GM23338 (cell line): ENCODE measurements around the gene ARHGAP28. TPM values are rescaled to one million over a fixed set of nuclear protein-coding genes. Genes with fewer than 3 reads are reported as not detected.

Source experiments
- ATAC-seq: fragments of 200-7000 bp; cut with Tn5 transposase; 3 replicates; pipeline ENCODE4 v1.9.1; 2020
- DNase-seq: peaks from one replicate; pipeline ENCODE4 v3.0.0-alpha.2; 2015; ENCODE audit warnings: low spot score
- H2AFZ ChIP-seq: fragments of 200-600 bp; sonication (generic); 2 replicates; pipeline ENCODE4 v1.8.0; 2016; ENCODE audit warnings: antibody characterized with exemption, mild to moderate bottlenecking, moderate library complexity
- H3F3A ChIP-seq: fragments of 200-600 bp; sonication (generic); replicated peaks from 2 replicates; pipeline ENCODE4 v1.8.0; 2017; ENCODE audit warnings: antibody characterized with exemption, mixed run types, low read depth
- H3K27ac ChIP-seq: fragments of 200-600 bp; sonication (generic); 2 replicates; pipeline ENCODE4 v1.6.1; 2016; ENCODE audit warnings: low read depth
- H3K27me3 ChIP-seq: fragments of 200-600 bp; sonication (generic); 2 replicates; pipeline ENCODE4 v1.8.0; 2016; ENCODE audit warnings: mild to moderate bottlenecking, mixed run types, moderate library complexity; ENCODE audit not compliant: insufficient read depth
- H3K36me3 ChIP-seq: fragments of 200-600 bp; sonication (generic); 2 replicates; pipeline ENCODE4 v1.8.0; 2016; ENCODE audit warnings: mild to moderate bottlenecking; ENCODE audit not compliant: insufficient read depth
- H3K4me1 ChIP-seq: fragments of 200-600 bp; sonication (generic); 2 replicates; pipeline ENCODE4 v1.8.0; 2016; ENCODE audit warnings: mild to moderate bottlenecking, moderate library complexity; ENCODE audit not compliant: insufficient read depth
- H3K4me2 ChIP-seq: fragments of 200-600 bp; sonication (generic); 2 replicates; pipeline ENCODE4 v1.7.1; 2017; ENCODE audit warnings: mixed run types
- H3K4me3 ChIP-seq: fragments of 200-600 bp; sonication (generic); 2 replicates; pipeline ENCODE4 v1.6.1; 2016; ENCODE audit warnings: mixed run types
- H3K79me2 ChIP-seq: fragments of 200-600 bp; sonication (generic); replicated peaks from 2 replicates; pipeline ENCODE4 v1.8.0; 2017; ENCODE audit warnings: mild to moderate bottlenecking; ENCODE audit not compliant: insufficient read depth
- H3K9me2 ChIP-seq: fragments of 200-600 bp; sonication (generic); 2 replicates; pipeline ENCODE4 v1.8.0; 2017; ENCODE audit not compliant: insufficient read depth
- H4K20me1 ChIP-seq: fragments of 200-600 bp; sonication (generic); replicated peaks from 2 replicates; pipeline ENCODE4 v1.8.0; 2017; ENCODE audit warnings: mild to moderate bottlenecking; ENCODE audit not compliant: insufficient read depth
- H3K27ac Mint-ChIP-seq: 2 replicates; pipeline ENCODE4 v1.8.0; 2020; ENCODE audit warnings: inconsistent platforms, mild to moderate bottlenecking, moderate library complexity, mixed read lengths
- H3K27me3 Mint-ChIP-seq: 3 replicates; pipeline ENCODE4 v1.8.0; 2022; ENCODE audit warnings: low read depth, mild to moderate bottlenecking, moderate library complexity, mixed read lengths, inconsistent platforms; ENCODE audit not compliant: insufficient read depth, poor library complexity
- H3K36me3 Mint-ChIP-seq: 3 replicates; pipeline ENCODE4 v1.8.0; 2021; ENCODE audit warnings: low read depth, mild to moderate bottlenecking, inconsistent platforms, moderate library complexity, mixed read lengths
- H3K4me1 Mint-ChIP-seq: 3 replicates; pipeline ENCODE4 v1.8.0; 2020; ENCODE audit warnings: mild to moderate bottlenecking, inconsistent platforms, mixed read lengths
- H3K4me3 Mint-ChIP-seq: 3 replicates; pipeline ENCODE4 v1.8.0; 2021; ENCODE audit warnings: moderate library complexity, mild to moderate bottlenecking, inconsistent platforms, mixed read lengths
- H3K9me3 Mint-ChIP-seq: 3 replicates; pipeline ENCODE4 v1.8.0; 2020; ENCODE audit warnings: moderate library complexity, mild to moderate bottlenecking, inconsistent platforms, mixed read lengths
- CREB1 ChIP-seq: fragments of 250-450 bp; sonication (Bioruptor Pico); IDR thresholded peaks from 2 replicates; pipeline ENCODE4 v1.5.0; 2020; ENCODE audit warnings: low read depth, mild to moderate bottlenecking, moderate library complexity
- CTCF ChIP-seq, 2 experiments: fragments of 200-600 bp in 1 of 2; sonication (generic) in 1 of 2; conservative IDR thresholded peaks; 2 replicates each; pipeline versions ENCODE4 v1.5.1 to v1.6.1; 2016 to 2017; ENCODE audit warnings: antibody characterized with exemption in 2 of 2, low read depth in 2 of 2, mild to moderate bottlenecking in 2 of 2, moderate library complexity in 1 of 2
- ETS1 ChIP-seq: IDR thresholded peaks from 2 replicates; pipeline ENCODE4 v1.6.1; 2016; ENCODE audit warnings: antibody characterized with exemption
- EZH2 ChIP-seq: fragments of 200-600 bp; sonication (generic); IDR thresholded peaks from one replicate; pipeline ENCODE4 v1.8.0; 2017; ENCODE audit warnings: antibody characterized with exemption, mild to moderate bottlenecking, low read depth; ENCODE audit not compliant: unreplicated experiment
- EZH2phosphoT487 ChIP-seq: fragments of 200-600 bp; sonication (generic); IDR thresholded peaks from one replicate; pipeline ENCODE4 v1.8.1; 2018; ENCODE audit warnings: antibody characterized with exemption; ENCODE audit not compliant: unreplicated experiment
- JUNB ChIP-seq: IDR thresholded peaks from one replicate; pipeline ENCODE4 v1.6.1; 2016; ENCODE audit warnings: antibody characterized with exemption; ENCODE audit not compliant: unreplicated experiment
- NANOG ChIP-seq: IDR thresholded peaks from 2 replicates; pipeline ENCODE4 v1.6.1; 2016; ENCODE audit warnings: antibody characterized with exemption, borderline replicate concordance
- POLR2AphosphoS5 ChIP-seq: IDR thresholded peaks from 2 replicates; pipeline ENCODE4 v1.6.1; 2016; ENCODE audit warnings: antibody characterized with exemption, low read depth
- REST ChIP-seq: IDR thresholded peaks from one replicate; pipeline ENCODE4 v1.6.1; 2018; ENCODE audit warnings: antibody characterized with exemption; ENCODE audit not compliant: unreplicated experiment
- STAT1 ChIP-seq: IDR thresholded peaks from one replicate; pipeline ENCODE4 v1.6.1; 2016; ENCODE audit warnings: antibody characterized with exemption; ENCODE audit not compliant: unreplicated experiment
- ZNF114 ChIP-seq: fragments of 250-450 bp; sonication (Bioruptor Pico); IDR thresholded peaks from 2 replicates; pipeline ENCODE4 v1.5.0; 2020; ENCODE audit warnings: mild to moderate bottlenecking, moderate library complexity
- ZNF331 ChIP-seq: fragments of 250-450 bp; sonication (Bioruptor Pico); IDR thresholded peaks from 2 replicates; pipeline ENCODE4 v1.5.0; 2020; ENCODE audit warnings: low read depth, mild to moderate bottlenecking, moderate library complexity
- ZNF462 ChIP-seq: fragments of 250-450 bp; sonication (Bioruptor Pico); IDR thresholded peaks from 2 replicates; pipeline ENCODE4 v1.5.0; 2020; ENCODE audit warnings: mild to moderate bottlenecking, moderate library complexity
- polyA plus RNA-seq: library from polyadenylated mRNA; unstranded; fragments of >200 nt; fragmentation: Nextera tagmentation; extraction: Ambion mirVana; gene quantifications from 2 replicates; pipeline ENCODE4 v1.2.1, GENCODE V29; 2016
- total RNA-seq: library from RNA; depleted of rRNA; stranded (reverse); fragments of >200 nt; shearing (Covaris generic); gene quantifications from 2 replicates; pipeline ENCODE4 v1.2.3, GENCODE V29; 2014

Gene ARHGAP28
- total and polyA plus RNA-seq, 2 experiments from 2014 or later, result 2.8 to 9.6 TPM

- TF ChIP-seq EZH2phosphoT487 (no peak), REST (no peak), NANOG (no peak), EZH2 (no peak), CTCF (conservative IDR thresholded peaks at IDR 0.05; ENCODE audit: low read depth in 2 of 2) (no peak), ZNF114 (no peak), POLR2AphosphoS5 (no peak), STAT1 (no peak), JUNB (no peak), ZNF462 (CRISPR knock-in tag) (no peak), CREB1 (no peak), ETS1 (no peak), ZNF331 (CRISPR knock-in tag) (no peak)
- Histone ChIP-seq H3K4me1 (peaks cover 17% of the 10 kb centered on the region), H3F3A (no peaks in the 10 kb centered on the region), H3K79me2 (no peaks in the 10 kb centered on the region), H4K20me1 (no peaks in the 10 kb centered on the region), H2AFZ (no peak overlapping the region), H3K4me2 (no peak overlapping the region), H3K36me3 (no peaks in the 10 kb centered on the region), H3K27ac (no peak overlapping the region), H3K27me3 (no peaks in the 10 kb centered on the region), H3K9me2 (0 out of 2 replicates have a peak, but pooled peaks cover 2% of the 10 kb centered on the region), H3K4me3 (no peak overlapping the region)
- Mint-ChIP-seq H3K27me3 (peaks cover 1% of the 10 kb centered on the region), H3K9me3 (no peaks in the 10 kb centered on the region), H3K4me1 (peaks cover 8% of the 10 kb centered on the region), H3K4me3 (no peak overlapping the region), H3K36me3 (no peaks in the 10 kb centered on the region), H3K27ac (no peak overlapping the region)
- DNase-seq (no peak), ATAC-seq (no peak)
Measured at GRCh38 chr18:6842081-6842480, 112.6 kb downstream of the ARHGAP28 start.
